ENCODE data around the gene PLPP4.

GRCh38 chr10:120587061-120587460 is 130.0 kb downstream of the PLPP4 start:
- TF ChIP-seq CTCF (conservative IDR thresholded peaks at IDR 0.05; ENCODE audit: low read depth, low read length) (no peak), EZH2 (IDR thresholded peaks at IDR 0.05; ENCODE audit: borderline replicate concordance, low read depth, low read length, poor library complexity, severe bottlenecking) (no peak)
